ENCODE data around the gene XCR1. TPM values are rescaled to one million over a fixed set of nuclear protein-coding genes. Genes with fewer than 3 reads are reported as not detected.

Gene XCR1
- total and polyA plus RNA-seq, 9 of the 15 experiments (the other 6 are each of a cell fraction or from before 2014, with no cell fraction given) = not detected

DNA sequence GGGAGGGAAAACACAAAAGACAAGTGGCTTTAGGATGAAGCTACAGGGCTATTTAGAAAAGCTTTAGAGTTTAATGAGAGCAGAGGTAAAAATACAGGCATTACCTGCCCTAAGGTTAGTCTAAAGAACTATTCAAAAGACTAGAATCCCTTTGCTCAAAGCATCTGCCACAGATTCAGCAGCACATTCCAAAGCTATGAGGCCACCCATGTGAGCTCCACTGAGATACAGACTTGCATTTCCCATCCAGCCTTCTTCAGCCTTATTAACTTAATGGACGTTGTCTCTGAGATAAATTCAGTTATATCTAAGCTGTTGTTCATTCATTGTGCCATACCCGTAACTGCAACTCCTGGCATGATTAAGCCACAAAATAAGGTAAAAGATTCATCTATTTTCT lies 58.6 kb downstream of the XCR1 start:
- intact Hi-C loops (cut with micrococcal nuclease) = no loop called here
- CTCF ChIA-PET (ENCODE audit: low intra/inter-chr PET ratio) = no interaction called here
- Histone ChIP-seq H4K20me1 (replicated peaks; ENCODE audit: control insufficient read depth, insufficient read depth, low read length) (no peaks in the 10 kb centered on the region), H3K27ac (ENCODE audit: extremely low read depth, low read depth, low read length) (no peak overlapping the region), H3K4me3 (no peak overlapping the region), H3K36me3 (ENCODE audit: control insufficient read depth, insufficient read depth, low read length) (peaks cover 96% of the 10 kb centered on the region), H3K9me3 (replicated peaks; ENCODE audit: control insufficient read depth, insufficient read depth, low read depth, low read length) (no peaks in the 10 kb centered on the region), H3K27me3 (ENCODE audit: control insufficient read depth in 2 of 2, insufficient read depth in 2 of 2, low read length in 2 of 2) (no peaks in the 10 kb centered on the region), H3K4me2 (ENCODE audit: insufficient read depth, low read length) (no peak overlapping the region), H3K4me1 (replicated peaks in 1 of 2; ENCODE audit: control insufficient read depth in 2 of 2, insufficient read depth in 2 of 2, low read length in 2 of 2) (no peaks in the 10 kb centered on the region; a peak in 1 of 5 replicates), H3K9ac (ENCODE audit: insufficient read depth in 1 of 2, low read depth in 2 of 2, low read length in 2 of 2) (no peak overlapping the region), H3K79me2 (ENCODE audit: control insufficient read depth, insufficient read depth, low read length) (no peaks in the 10 kb centered on the region), H2AFZ (ENCODE audit: low read depth, low read length) (no peak overlapping the region), H3K9me1 (ENCODE audit: control insufficient read depth, insufficient read depth, low read length) (no peaks in the 10 kb centered on the region)
- in situ Hi-C loops (cut with MboI) = no loop called here
- no peak for TF ChIP-seq SAP30 (IDR thresholded peaks at IDR 0.05; ENCODE audit: borderline replicate concordance, insufficient read depth, low read depth, low read length, poor library complexity, severe bottlenecking)
- no peak for TF ChIP-seq DIDO1 (tag; IDR thresholded peaks at IDR 0.05; ENCODE audit: low read depth)
- no peak for TF ChIP-seq CC2D1A (IDR thresholded peaks at IDR 0.05)
- TF ChIP-seq, protein P1, sequence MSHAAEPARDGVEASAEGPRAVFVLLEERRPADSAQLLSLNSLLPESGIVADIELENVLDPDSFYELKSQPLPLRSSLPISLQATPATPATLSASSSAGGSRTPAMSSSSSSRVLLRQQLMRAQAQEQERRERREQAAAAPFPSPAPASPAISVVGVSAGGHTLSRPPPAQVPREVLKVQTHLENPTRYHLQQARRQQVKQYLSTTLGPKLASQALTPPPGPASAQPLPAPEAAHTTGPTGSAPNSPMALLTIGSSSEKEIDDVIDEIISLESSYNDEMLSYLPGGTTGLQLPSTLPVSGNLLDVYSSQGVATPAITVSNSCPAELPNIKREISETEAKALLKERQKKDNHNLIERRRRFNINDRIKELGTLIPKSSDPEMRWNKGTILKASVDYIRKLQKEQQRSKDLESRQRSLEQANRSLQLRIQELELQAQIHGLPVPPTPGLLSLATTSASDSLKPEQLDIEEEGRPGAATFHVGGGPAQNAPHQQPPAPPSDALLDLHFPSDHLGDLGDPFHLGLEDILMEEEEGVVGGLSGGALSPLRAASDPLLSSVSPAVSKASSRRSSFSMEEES (CRISPR knock-in tag; IDR thresholded peaks at IDR 0.05) = no peak
- TF ChIP-seq TRIM25 (IDR thresholded peaks at IDR 0.05; ENCODE audit: borderline replicate concordance) = no peak
- 93% methylated on average over 2 of the region's 2 CpGs for WGBS (ENCODE audit: insufficient coverage, low coverage, missing lambda C conversion rate)
- DNase-seq (ENCODE audit: extremely low read depth in 1 of 4, low spot score in 3 of 4) (no peak), FAIRE-seq (no peak), ATAC-seq (no peak)
- BruUV-seq (replicated peaks) = no TSS peak
- POLR2A ChIA-PET = interaction anchor here (0.6 to 2.1 kb wide), 4 partner anchors 9 to 256 kb away, joined by 3 to 6 read pairs (median 4); no protein-coding TSS in a partner anchor

Measured in K562 (cell line).